H1 (cell line): ENCODE data around the gene QSOX2. TPM values are rescaled to one million over a fixed set of nuclear protein-coding genes. Genes with fewer than 3 reads are reported as not detected.

Source experiments
- CTCF ChIA-PET: fragments of 300-600 bp; sonication (Branson Sonifier 250); formaldehyde crosslinking; loops from one replicate; lab custom pipeline; 2021; ENCODE audit not compliant: partially characterized antibody; lab: Charles Lee
- POLR2A ChIA-PET: fragments of 300-600 bp; sonication (Branson Sonifier 250); formaldehyde crosslinking; loops from one replicate; lab custom pipeline; 2021; ENCODE audit warnings: inconsistent platforms; ENCODE audit not compliant: partially characterized antibody; lab: Charles Lee
- DNase-seq, 2 experiments: peaks; one replicate each; pipeline versions ENCODE4 v3.0.0 to v3.0.0-alpha.2; 2010 to 2022; ENCODE audit warnings: low spot score in 2 of 2, low read depth in 1 of 2, mixed read lengths in 1 of 2
- FAIRE-seq: peaks from 2 replicates; lab custom pipeline; 2011; peaks lifted over from hg19 to GRCh38; lab: Jason Lieb, UNC
- H2AFZ ChIP-seq: 2 replicates; pipeline ENCODE4 v1.8.1; 2012; ENCODE audit warnings: low read length, inconsistent platforms
- H2AK5ac ChIP-seq: 2 replicates; pipeline ENCODE4 v1.6.1; 2013; ENCODE audit warnings: low read depth, low read length
- H2BK120ac ChIP-seq: replicated peaks from 2 replicates; pipeline ENCODE3; 2013; ENCODE audit warnings: low read depth, low read length, inconsistent platforms
- H2BK12ac ChIP-seq: 2 replicates; pipeline ENCODE4 v1.6.1; 2013; ENCODE audit warnings: low read depth, low read length
- H2BK15ac ChIP-seq: 2 replicates; pipeline ENCODE4 v1.6.1; 2013; ENCODE audit warnings: low read length
- H2BK20ac ChIP-seq: 2 replicates; pipeline ENCODE4 v1.6.1; 2013; ENCODE audit warnings: low read length
- H2BK5ac ChIP-seq: 2 replicates; pipeline ENCODE4 v1.6.1; 2013; ENCODE audit warnings: low read depth, low read length
- H3K14ac ChIP-seq: 2 replicates; pipeline ENCODE4 v1.6.1; 2013; ENCODE audit warnings: inconsistent platforms; ENCODE audit not compliant: insufficient read length
- H3K18ac ChIP-seq: 2 replicates; pipeline ENCODE4 v1.6.1; 2013; ENCODE audit warnings: low read length; ENCODE audit errors: extremely low read depth
- H3K23ac ChIP-seq: 2 replicates; pipeline ENCODE4 v1.6.1; 2013; ENCODE audit warnings: inconsistent platforms; ENCODE audit not compliant: insufficient read length
- H3K23me2 ChIP-seq: 2 replicates; pipeline ENCODE4 v1.6.1; 2013; ENCODE audit warnings: low read depth, low read length
- H3K27ac ChIP-seq: 2 replicates; pipeline ENCODE4 v1.6.1; 2011; ENCODE audit warnings: low read depth, low read length, inconsistent platforms
- H3K27me3 ChIP-seq, 4 experiments: replicated peaks in 1 of 4; 1 replicate in 1 of 4; 2 replicates in 3 of 4; pipeline versions ENCODE4 v1.6.1 to v1.8.1; 2011 to 2013; ENCODE audit warnings: low read length in 3 of 4, mild to moderate bottlenecking in 3 of 4, inconsistent platforms in 2 of 4, mixed read lengths in 2 of 4, moderate library complexity in 1 of 4; ENCODE audit not compliant: control insufficient read depth in 3 of 4, insufficient read depth in 3 of 4; ENCODE audit errors: extremely low read depth in 1 of 4
- H3K36me3 ChIP-seq, 4 experiments: 2 replicates each; pipeline versions ENCODE4 v1.6.1 to v1.8.1; 2011 to 2013; ENCODE audit warnings: mild to moderate bottlenecking in 4 of 4, low read length in 3 of 4, moderate library complexity in 2 of 4, control low read depth in 1 of 4, inconsistent platforms in 1 of 4; ENCODE audit not compliant: insufficient read depth in 4 of 4, control insufficient read depth in 2 of 4
- H3K4ac ChIP-seq: replicated peaks from 2 replicates; pipeline ENCODE3; 2013; ENCODE audit warnings: low read length, low read depth, mixed read lengths, inconsistent platforms; ENCODE audit not compliant: insufficient read length
- H3K4me1 ChIP-seq, 4 experiments: replicated peaks in 1 of 4; 1 replicate in 1 of 4; 2 replicates in 3 of 4; pipeline versions ENCODE4 v1.6.1 to v1.8.1; 2011 to 2013; ENCODE audit warnings: low read length in 3 of 4, inconsistent platforms in 2 of 4, mixed read lengths in 1 of 4; ENCODE audit not compliant: insufficient read depth in 4 of 4, control insufficient read depth in 3 of 4
- H3K4me2 ChIP-seq, 2 experiments: 2 replicates each; pipeline versions ENCODE4 v1.6.1 to v1.8.1; 2011 to 2013; ENCODE audit warnings: low read depth in 2 of 2, low read length in 2 of 2, control low read depth in 1 of 2, inconsistent platforms in 1 of 2, mild to moderate bottlenecking in 1 of 2; ENCODE audit not compliant: insufficient read depth in 1 of 2
- H3K4me3 ChIP-seq, 4 experiments: fragments of 200-600, 300-600 bp in 1 of 4; sonication (generic), shearing (Covaris generic), sonication (Bioruptor Twin) in 1 of 4; 2 replicates each; pipeline versions ENCODE4 v1.5.1 to v1.8.1; 2011 to 2016; ENCODE audit warnings: low read length in 4 of 4, low read depth in 3 of 4, control low read depth in 2 of 4, inconsistent platforms in 2 of 4, mild to moderate bottlenecking in 2 of 4, mixed read lengths in 1 of 4, moderate library complexity in 1 of 4; ENCODE audit not compliant: insufficient read depth in 2 of 4; ENCODE audit errors: extremely low read depth in 1 of 4
- H3K56ac ChIP-seq: replicated peaks from 2 replicates; pipeline ENCODE3; 2013; ENCODE audit warnings: low read depth, mild to moderate bottlenecking, mixed read lengths, low read length, inconsistent platforms; ENCODE audit not compliant: insufficient read length
- H3K79me1 ChIP-seq: 2 replicates; pipeline ENCODE4 v1.6.1; 2013; ENCODE audit warnings: low read depth, low read length, control low read depth
- H3K79me2 ChIP-seq, 2 experiments: 2 replicates each; pipeline versions ENCODE4 v1.6.1 to v1.8.1; 2012 to 2013; ENCODE audit warnings: low read length in 2 of 2, mild to moderate bottlenecking in 2 of 2, inconsistent platforms in 1 of 2; ENCODE audit not compliant: insufficient read depth in 2 of 2, control insufficient read depth in 1 of 2
- H3K9ac ChIP-seq, 4 experiments: replicated peaks in 1 of 4; 1 replicate in 1 of 4; 2 replicates in 3 of 4; pipeline versions ENCODE4 v1.6.1 to v1.8.1; 2011 to 2013; ENCODE audit warnings: low read depth in 3 of 4, low read length in 3 of 4, control low read depth in 2 of 4, mild to moderate bottlenecking in 2 of 4, moderate library complexity in 2 of 4, inconsistent platforms in 1 of 4; ENCODE audit errors: extremely low read depth in 1 of 4
- H3K9me3 ChIP-seq, 2 experiments: 2 replicates each; pipeline versions ENCODE4 v1.6.1 to v1.8.1; 2012 to 2013; ENCODE audit warnings: mild to moderate bottlenecking in 2 of 2, moderate library complexity in 2 of 2, control low read depth in 1 of 2, inconsistent platforms in 1 of 2, low read depth in 1 of 2, low read length in 1 of 2, mixed read lengths in 1 of 2; ENCODE audit not compliant: insufficient read depth in 2 of 2
- H4K20me1 ChIP-seq, 2 experiments: replicated peaks in 1 of 2; 2 replicates each; pipeline versions ENCODE3 to v1.8.1; 2011 to 2013; ENCODE audit warnings: inconsistent platforms in 2 of 2, low read length in 2 of 2, mild to moderate bottlenecking in 1 of 2; ENCODE audit not compliant: insufficient read depth in 2 of 2, control insufficient read depth in 1 of 2
- H4K5ac ChIP-seq: 2 replicates; pipeline ENCODE4 v1.6.1; 2013; ENCODE audit warnings: low read length, low read depth, mixed read lengths, inconsistent platforms; ENCODE audit not compliant: insufficient read length
- H4K8ac ChIP-seq: 2 replicates; pipeline ENCODE4 v1.8.0; 2013; ENCODE audit warnings: mild to moderate bottlenecking, moderate library complexity, low read length, inconsistent platforms; ENCODE audit not compliant: insufficient read depth; ENCODE audit errors: extremely low read depth
- H4K91ac ChIP-seq: replicated peaks from 2 replicates; pipeline ENCODE3; 2013; ENCODE audit warnings: low read length, mixed read lengths, inconsistent platforms; ENCODE audit not compliant: insufficient read length
- CHD1 ChIP-seq: IDR thresholded peaks from 2 replicates; pipeline ENCODE4 v1.6.1; 2012; ENCODE audit warnings: low read depth, low read length, improper control_type of control experiment
- CHD2 ChIP-seq: IDR thresholded peaks from 2 replicates; pipeline ENCODE4 v1.6.1; 2012; ENCODE audit warnings: low read length, improper control_type of control experiment
- CTBP2 ChIP-seq: IDR thresholded peaks from 2 replicates; pipeline ENCODE4 v1.7.0; 2011; ENCODE audit warnings: borderline replicate concordance, mild to moderate bottlenecking, moderate library complexity, mixed read lengths, low read length; ENCODE audit not compliant: insufficient read depth, insufficient read length
- EGR1 ChIP-seq: IDR thresholded peaks from 2 replicates; pipeline ENCODE4 v1.6.1; 2011; ENCODE audit warnings: low read depth, low read length, borderline replicate concordance
- GABPA ChIP-seq: IDR thresholded peaks from 2 replicates; pipeline ENCODE4 v1.6.1; 2011; ENCODE audit warnings: mild to moderate bottlenecking, low read length, moderate library complexity, borderline replicate concordance; ENCODE audit not compliant: insufficient read depth
- RXRA ChIP-seq: IDR thresholded peaks from 2 replicates; pipeline ENCODE4 v1.6.1; 2011; ENCODE audit warnings: low read depth, mild to moderate bottlenecking, low read length, moderate library complexity; ENCODE audit not compliant: insufficient read depth
- SAP30 ChIP-seq: fragments of 300-600 bp; sonication (generic); IDR thresholded peaks from 2 replicates; pipeline ENCODE4 v1.7.1; 2012; ENCODE audit warnings: low read length, moderate library complexity, mild to moderate bottlenecking, inconsistent platforms; ENCODE audit not compliant: insufficient read depth, insufficient replicate concordance
- SIX5 ChIP-seq: IDR thresholded peaks from 2 replicates; pipeline ENCODE4 v1.6.1; 2011; ENCODE audit warnings: mild to moderate bottlenecking, low read depth, low read length
- SP2 ChIP-seq: IDR thresholded peaks from 2 replicates; pipeline ENCODE4 v1.6.1; 2012; ENCODE audit warnings: mild to moderate bottlenecking, low read length, inconsistent platforms
- TCF12 ChIP-seq: IDR thresholded peaks from 2 replicates; pipeline ENCODE4 v1.6.1; 2011; ENCODE audit warnings: low read depth, mild to moderate bottlenecking, low read length
- WGBS, 2 experiments: shearing (Covaris generic) in 1 of 2; methylation state at CpG; one replicate each; pipeline versions ENCODE4 v1.1.6 to v1.1.7; 2013 to 2015; ENCODE audit warnings: low lambda C conversion rate in 2 of 2, mixed read lengths in 2 of 2, inconsistent platforms in 1 of 2, low coverage in 1 of 2, missing lambda C conversion rate in 1 of 2; ENCODE audit not compliant: insufficient replicate concordance in 2 of 2, insufficient coverage in 1 of 2, insufficient read length in 1 of 2; ENCODE audit errors: extremely low coverage in 1 of 2, missing lambda C conversion rate in 1 of 2; 5-methylcytosine and 5-hydroxymethylcytosine counted together
- polyA plus RNA-seq, 7 experiments: library from polyadenylated mRNA; depleted of rRNA in 3 of 7; stranded (reverse) in 5 of 7; unstranded in 2 of 7; fragments of >200 nt in 5 of 7; fragments of 200-250 nt in 2 of 7; gene quantifications; 1 replicate in 5 of 7; 2 replicates in 1 of 7; 4 replicates in 1 of 7; pipeline versions ENCODE4 v1.2.1 to v1.2.3, GENCODE V29; 2011 to 2013; ENCODE audit warnings: missing spikeins in 2 of 7, mixed read lengths in 2 of 7
- total RNA-seq: library from RNA; stranded (reverse); fragmentation: NEBNext Ultra II Directional; extraction: Animal tissue kit (Norgen Biotek cat#: 25700); gene quantifications from 2 replicates; pipeline ENCODE4 v1.2.1, GENCODE V29; 2021
- TF ChIP-seq, protein P1 (sequence below): IDR thresholded peaks from 2 replicates; pipeline ENCODE4 v1.6.1; 2011; ENCODE audit warnings: low read depth, mild to moderate bottlenecking, low read length; ENCODE audit not compliant: insufficient read depth

QSOX2 gene
- total and polyA plus RNA-seq, 2 of the 8 experiments (the other 6 are each of a cell fraction or from before 2014, with no cell fraction given), result 18.0 to 28.6 TPM

GRCh38 chr9:136160381-136160841 is 85.2 kb downstream of the QSOX2 start:
- H2BK120ac ChIP-seq, result no peak overlapping the region
- H3K4me1 ChIP-seq, result peaks cover 0 to 9% (median 4%) of the 10 kb centered on the region in 4 experiments; a peak in 2 of 7 replicates
- no peaks in the 10 kb centered on the region for H3K79me2 ChIP-seq
- H3K4ac ChIP-seq, result no peak overlapping the region
- H3K23me2 ChIP-seq, result no peaks in the 10 kb centered on the region
- no peak overlapping the region for H4K5ac ChIP-seq
- H3K56ac ChIP-seq, result no peak overlapping the region
- H3K27ac ChIP-seq, result no peak overlapping the region
- no peak for TF ChIP-seq SAP30
- TF ChIP-seq CHD2, result no peak
- TF ChIP-seq TCF12, result no peak
- no peak for TF ChIP-seq RXRA
- TF ChIP-seq EGR1, result no peak
- TF ChIP-seq, protein P1, sequence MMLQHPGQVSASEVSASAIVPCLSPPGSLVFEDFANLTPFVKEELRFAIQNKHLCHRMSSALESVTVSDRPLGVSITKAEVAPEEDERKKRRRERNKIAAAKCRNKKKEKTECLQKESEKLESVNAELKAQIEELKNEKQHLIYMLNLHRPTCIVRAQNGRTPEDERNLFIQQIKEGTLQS, result no peak
- no peak for TF ChIP-seq CHD1
- TF ChIP-seq CTBP2, result no peak
- no peak for TF ChIP-seq SIX5
- no peak for TF ChIP-seq SP2
- TF ChIP-seq GABPA, result no peak
- H3K18ac ChIP-seq, result peak overlapping the region; percentile 7; the same call in 1 of the 2 replicates
- H3K9me3 ChIP-seq, result no peaks in the 10 kb centered on the region
- H4K8ac ChIP-seq, result peak overlapping the region; percentile 78; the same call in 1 of the 2 replicates
- ChIA-PET CTCF (interaction anchor here (1.2 to 3.4 kb wide), 6 partner anchors 8 to 66 kb away, joined by 3 to 13 read pairs (median 8); no protein-coding TSS in a partner anchor), POLR2A (interaction anchor here (1.4 kb wide), 1 partner anchor 44 kb away, joined by 3 read pairs; no protein-coding TSS in a partner anchor)
- peak overlapping the region; percentile 55 for H4K91ac ChIP-seq
- no peak overlapping the region for H2BK15ac ChIP-seq
- H3K9ac ChIP-seq, result no peak overlapping the region
- WGBS, 2 experiments, result 76% methylated on average over 7 of the region's 12 CpGs; no CpG with 5 or more reads in 1 of the 2 experiments
- no peaks in the 10 kb centered on the region for H3K79me1 ChIP-seq
- no peaks in the 10 kb centered on the region for H4K20me1 ChIP-seq
- no peaks in the 10 kb centered on the region for H3K36me3 ChIP-seq
- no peaks in the 10 kb centered on the region for H3K27me3 ChIP-seq
- no peak overlapping the region for H3K4me3 ChIP-seq
- no peak overlapping the region for H2BK20ac ChIP-seq
- no peak overlapping the region for H3K4me2 ChIP-seq
- no peak overlapping the region for H3K23ac ChIP-seq
- H2BK12ac ChIP-seq, result peak overlapping the region; percentile 39; the same call in 1 of the 2 replicates
- FAIRE-seq (no peak), DNase-seq (peak in 1 of 2 experiments; percentile 45)
- H2AFZ ChIP-seq, result no peak overlapping the region
- no peak overlapping the region for H2BK5ac ChIP-seq
- no peak overlapping the region for H2AK5ac ChIP-seq
- no peak overlapping the region for H3K14ac ChIP-seq
